Testis (tissue), 5 donors: ENCODE measurements around the gene AGA. TPM values are rescaled to one million over a fixed set of nuclear protein-coding genes. Genes with fewer than 3 reads are reported as not detected.

Source experiments
- DNase-seq: peaks from one replicate; pipeline ENCODE4 v3.0.0-alpha.2; 2019
- H3K27ac ChIP-seq, 2 donors: fragments of 200-600 bp; sonication (generic); one replicate each; pipeline ENCODE4 v1.5.1; 2019
- H3K27me3 ChIP-seq: fragments of 200-600 bp; sonication (generic); one replicate; pipeline ENCODE4 v1.5.1; 2019
- H3K36me3 ChIP-seq: fragments of 200-600 bp; sonication (generic); one replicate; pipeline ENCODE4 v1.5.1; 2017; ENCODE audit warnings: low read depth; ENCODE audit errors: missing control alignments
- H3K4me1 ChIP-seq: fragments of 200-600 bp; sonication (generic); one replicate; pipeline ENCODE4 v1.5.1; 2019
- H3K4me3 ChIP-seq, 2 donors: fragments of 200-600 bp; sonication (generic); one replicate each; pipeline ENCODE4 v1.5.1; 2017 to 2019
- H3K9me3 ChIP-seq: fragments of 200-600 bp; sonication (generic); one replicate; pipeline ENCODE4 v1.5.1; 2017
- POLR2A ChIP-seq: fragments of 450-650 bp; IDR thresholded peaks from one replicate; pipeline ENCODE4 v1.6.1; 2017; ENCODE audit warnings: antibody characterized with exemption, mild to moderate bottlenecking, moderate library complexity
- WGBS, 2 donors: methylation state at CpG; one replicate each; pipeline ENCODE4 v1.1.5; 2018; 5-methylcytosine and 5-hydroxymethylcytosine counted together
- intact Hi-C: fragments of 100-400 bp; cut with DNase I; formaldehyde crosslinking; loops from one replicate; pipeline ENCODE4 v1.15.1; 2023; ENCODE audit warnings: low total_unique reads
- long read RNA-seq, 2 donors: transcript quantifications; one replicate each; lab custom pipeline, GENCODE V29; 2026
- polyA plus RNA-seq: library from polyadenylated mRNA; stranded (reverse); fragments of 350-450 nt; fragmentation: Illumina TruSeq; extraction: RNeasy Lipid Tissue Mini Kit (QIAGEN cat#74804); gene quantifications from one replicate; pipeline ENCODE4 v1.2.3, GENCODE V29; 2014; ENCODE audit warnings: low read depth, low replicate concordance; ENCODE audit not compliant: insufficient read depth
- total RNA-seq, 2 donors: library from RNA; depleted of rRNA; stranded (reverse); fragments of >200 nt; gene quantifications; one replicate each; pipeline ENCODE4 v1.2.3, GENCODE V29; 2016
- TF ChIP-seq, protein P1 (sequence below), 3 experiments: fragments of 450-650 bp in 2 of 3; fragments of 200-600 bp in 1 of 3; sonication (generic) in 1 of 3; IDR thresholded peaks; one replicate each; pipeline ENCODE4 v1.5.1; 2016 to 2019; ENCODE audit warnings: antibody characterized with exemption in 3 of 3, mild to moderate bottlenecking in 2 of 3, moderate library complexity in 1 of 3

The AGA gene
- 10 to 100 TPM; 24.0 to 50.2 TPM for total RNA-seq
- 39.0 TPM for polyA plus RNA-seq
- long read RNA-seq, donor 1, transcript AGA-201 (9 exons, 2,107 nt): major isoform, 16 of 23 reads
- long read RNA-seq, donor 1, partial matches to known transcripts: 5 of 23 reads
- long read RNA-seq, donor 1, other reads (novel, unspliced or antisense): 0 of 23 reads
- long read RNA-seq, donor 2, transcript AGA-201 (9 exons, 2,107 nt): major isoform, 11 of 11 reads
- long read RNA-seq, donor 2, partial matches to known transcripts: 0 of 11 reads
- long read RNA-seq, donor 2, other reads (novel, unspliced or antisense): 0 of 11 reads

DNA sequence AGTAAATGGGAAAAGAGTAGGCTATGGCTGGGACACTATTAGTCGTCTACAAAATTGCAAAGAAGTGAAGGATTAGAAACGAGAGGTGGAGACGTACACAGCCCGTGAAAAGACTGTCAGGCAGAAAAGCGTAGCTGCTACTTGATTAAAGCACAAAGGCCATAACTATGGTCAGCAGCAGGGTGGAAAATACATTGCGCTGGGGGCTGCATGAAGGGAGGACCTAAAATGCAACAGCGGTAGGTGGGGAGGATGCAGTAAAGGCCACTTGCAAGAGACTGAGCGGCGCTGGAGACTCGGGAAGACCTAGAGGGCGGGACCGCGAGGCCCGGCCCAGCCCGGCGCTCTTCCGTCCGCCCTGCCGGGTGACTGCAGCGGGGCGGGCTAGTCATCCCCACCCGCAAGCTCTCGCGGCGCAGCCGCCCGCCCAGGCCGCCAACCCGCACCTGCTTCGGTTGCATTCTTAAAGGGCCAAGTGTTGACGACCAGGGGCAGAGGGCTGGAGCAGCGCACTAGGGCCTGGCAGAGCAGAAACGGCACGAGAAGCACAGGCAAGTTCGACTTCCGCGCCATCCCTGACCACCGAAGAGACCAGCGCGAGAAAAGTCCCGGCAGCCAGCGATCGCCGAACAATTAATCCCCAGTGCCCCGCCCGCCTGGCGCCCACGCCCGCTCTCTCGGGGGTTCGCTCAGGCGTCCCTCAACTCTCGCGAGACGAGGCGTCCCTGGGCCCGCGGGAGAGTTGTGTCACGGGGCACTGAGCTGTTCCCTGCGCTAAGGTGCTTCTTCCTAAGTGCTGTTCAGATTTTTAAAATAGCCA, at the start of gene AGA:
TSS of gene AGA (minus strand) at position 635 of the 820 bp plus-strand sequence. CDS start at position 573, 62 bp downstream.
- intact Hi-C loops: no loop called here
- H3K4me3 ChIP-seq: peak within 1 kb of the TSS; percentile 60 to 80
- peak within 1 kb of the TSS; percentile 88 to 95 for H3K27ac ChIP-seq
- 1% methylated on average over 27 to 60 of the region's 60 CpGs for WGBS, 2 donors
- no peaks in the 10 kb centered on the region for H3K36me3 ChIP-seq
- no peaks in the 10 kb centered on the region for H3K27me3 ChIP-seq
- no peaks in the 10 kb centered on the region for H3K9me3 ChIP-seq
- no peaks in the 10 kb centered on the region for H3K4me1 ChIP-seq
- peak; percentile 97 for DNase-seq
- peak; percentile 2 for TF ChIP-seq POLR2A
- TF ChIP-seq, protein P1, sequence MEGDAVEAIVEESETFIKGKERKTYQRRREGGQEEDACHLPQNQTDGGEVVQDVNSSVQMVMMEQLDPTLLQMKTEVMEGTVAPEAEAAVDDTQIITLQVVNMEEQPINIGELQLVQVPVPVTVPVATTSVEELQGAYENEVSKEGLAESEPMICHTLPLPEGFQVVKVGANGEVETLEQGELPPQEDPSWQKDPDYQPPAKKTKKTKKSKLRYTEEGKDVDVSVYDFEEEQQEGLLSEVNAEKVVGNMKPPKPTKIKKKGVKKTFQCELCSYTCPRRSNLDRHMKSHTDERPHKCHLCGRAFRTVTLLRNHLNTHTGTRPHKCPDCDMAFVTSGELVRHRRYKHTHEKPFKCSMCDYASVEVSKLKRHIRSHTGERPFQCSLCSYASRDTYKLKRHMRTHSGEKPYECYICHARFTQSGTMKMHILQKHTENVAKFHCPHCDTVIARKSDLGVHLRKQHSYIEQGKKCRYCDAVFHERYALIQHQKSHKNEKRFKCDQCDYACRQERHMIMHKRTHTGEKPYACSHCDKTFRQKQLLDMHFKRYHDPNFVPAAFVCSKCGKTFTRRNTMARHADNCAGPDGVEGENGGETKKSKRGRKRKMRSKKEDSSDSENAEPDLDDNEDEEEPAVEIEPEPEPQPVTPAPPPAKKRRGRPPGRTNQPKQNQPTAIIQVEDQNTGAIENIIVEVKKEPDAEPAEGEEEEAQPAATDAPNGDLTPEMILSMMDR (IDR thresholded peaks at IDR 0.05): no peak

DNA sequence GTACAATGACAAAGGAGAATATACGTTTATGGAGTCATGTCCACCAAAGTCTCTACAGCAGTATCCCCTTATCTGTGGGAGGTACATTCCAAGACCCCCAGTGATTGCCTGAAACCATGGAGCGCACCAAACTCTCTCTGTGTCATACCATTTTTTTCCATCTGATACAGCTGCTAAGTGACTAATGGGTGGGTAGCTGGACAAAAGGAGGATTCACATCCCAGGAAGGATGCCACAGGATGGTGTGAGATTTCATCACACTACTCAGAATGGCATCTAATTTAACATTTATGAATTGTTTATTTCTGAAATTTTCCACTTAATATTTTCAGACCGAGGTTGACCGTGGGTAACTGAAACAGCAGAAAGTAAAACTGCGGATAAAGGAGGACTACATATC, 49.8 kb upstream of the AGA start:
- Histone ChIP-seq H3K36me3 (no peaks in the 10 kb centered on the region), H3K4me1 (no peaks in the 10 kb centered on the region), H3K27ac (no peak overlapping the region), H3K27me3 (no peaks in the 10 kb centered on the region), H3K4me3 (no peak overlapping the region), H3K9me3 (no peaks in the 10 kb centered on the region)
- TF ChIP-seq, protein P1 (IDR thresholded peaks at IDR 0.05): no peak
- TF ChIP-seq POLR2A: no peak
- intact Hi-C loops: no loop called here
- 82 to 93% methylated on average over 5 of the region's 5 CpGs for WGBS, 2 donors
- no peak for DNase-seq

DNA sequence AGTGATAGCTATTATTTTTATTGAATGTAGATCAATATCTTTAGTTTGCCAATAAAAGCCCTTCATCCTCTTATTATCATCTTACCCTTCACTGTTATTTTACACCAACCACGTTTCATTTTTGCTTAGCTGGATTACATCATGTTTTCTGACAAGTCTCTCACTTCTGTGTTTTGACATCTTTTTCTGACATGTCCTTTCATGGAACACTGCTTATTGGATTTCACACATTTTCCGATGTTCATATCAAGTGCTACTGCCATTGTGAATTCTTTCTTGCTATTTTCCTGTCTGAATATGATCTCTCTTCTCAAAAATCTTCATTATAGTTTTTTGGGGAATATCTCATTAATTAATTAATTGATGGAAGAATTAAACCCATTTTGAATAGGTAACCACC, 48.5 kb upstream of the AGA start:
- no peak for TF ChIP-seq POLR2A
- TF ChIP-seq, protein P1 (IDR thresholded peaks at IDR 0.05): no peak
- Histone ChIP-seq H3K36me3 (no peaks in the 10 kb centered on the region), H3K4me3 (no peak overlapping the region), H3K27me3 (no peaks in the 10 kb centered on the region), H3K9me3 (no peaks in the 10 kb centered on the region), H3K27ac (no peak overlapping the region), H3K4me1 (no peaks in the 10 kb centered on the region)
- DNase-seq: no peak
- intact Hi-C loops: no loop called here
- WGBS, 2 donors: 82 to 89% methylated on average over 2 of the region's 2 CpGs

DNA sequence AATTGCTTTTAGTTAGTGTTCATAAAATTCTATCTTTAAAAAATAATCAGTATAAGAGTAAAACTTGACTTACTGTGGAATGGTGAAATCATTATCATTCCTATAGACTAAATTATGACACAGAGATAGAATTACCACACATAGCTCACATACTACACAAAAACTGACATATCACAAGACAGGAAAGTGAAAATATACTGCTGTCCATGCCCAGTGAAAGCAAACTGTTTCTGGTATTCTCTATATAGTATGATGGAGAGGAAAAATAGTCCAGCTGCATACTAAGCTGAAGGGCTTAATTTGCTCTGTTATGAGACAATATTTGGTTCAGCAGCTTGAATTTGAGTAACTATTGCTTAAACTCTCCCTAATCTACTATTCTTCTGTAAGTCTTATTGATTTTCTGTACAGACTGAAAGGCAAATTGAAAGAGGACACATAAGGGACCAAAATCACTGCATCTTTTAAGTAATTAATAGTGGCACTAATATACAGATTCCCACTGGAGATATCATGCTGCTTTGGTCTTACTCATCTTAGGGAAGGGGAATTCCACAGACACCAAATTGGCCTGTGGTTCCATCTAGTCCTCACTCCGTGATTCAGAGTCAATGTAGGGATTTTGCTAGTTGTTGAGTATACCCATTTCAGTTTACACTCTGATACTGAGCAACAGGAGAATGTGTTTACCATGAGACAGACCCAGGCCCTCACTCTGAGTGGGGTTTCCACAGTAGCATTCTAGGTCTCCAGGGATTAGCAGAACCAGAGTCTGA, 47.4 kb upstream of the AGA start:
- no peak for DNase-seq
- Histone ChIP-seq H3K36me3 (no peaks in the 10 kb centered on the region), H3K27ac (no peak overlapping the region), H3K4me3 (no peak overlapping the region), H3K4me1 (no peaks in the 10 kb centered on the region), H3K27me3 (no peaks in the 10 kb centered on the region), H3K9me3 (no peaks in the 10 kb centered on the region)
- WGBS, 2 donors: 85 to 94% methylated on average over 1 of the region's 1 CpG
- no peak for TF ChIP-seq POLR2A
- TF ChIP-seq, protein P1 (IDR thresholded peaks at IDR 0.05): no peak
- intact Hi-C loops: no loop called here
